ENCODE measurements around the gene PIK3R3. TPM values are rescaled to one million over a fixed set of nuclear protein-coding genes. Genes with fewer than 3 reads are reported as not detected.

The PIK3R3 gene
- total RNA-seq, 4 donors from 2014 or later, result 3.0 to 5.9 (median 4.7) TPM

GRCh38 chr1:46130606-46131005 lies 1.8 kb downstream of the PIK3R3 start:
- TF ChIP-seq POLR2A (IDR thresholded peaks at IDR 0.05) (no peak), EP300 (IDR thresholded peaks at IDR 0.05; ENCODE audit: low read depth) (no peak), CTCF (IDR thresholded peaks at IDR 0.05) (no peak), POLR2AphosphoS5 (IDR thresholded peaks at IDR 0.05) (no peak)
- Histone ChIP-seq H3K4me3 (peak overlapping the region in 3 of 4 donors; percentile 45 to 82 (median 53)), H3K4me1 (peaks cover 6 to 42% (median 20%) of the 10 kb centered on the region in 4 donors), H3K9me3 (no peaks in the 10 kb centered on the region), H3K27ac (peak overlapping the region in 3 of 4 donors; percentile 88 to 91 (median 89)), H3K36me3 (no peaks in the 10 kb centered on the region), H3K27me3 (peaks cover 27% of the 10 kb centered on the region)
- in situ Hi-C loops (cut with MboI; ENCODE audit: low pct_ligation_motif_present in 1 of 4, low pct_unique_long_range_greater_than_20kb in 1 of 4, low sequenced_read_pairs in 3 of 4) (no loop called here), intact Hi-C loops (cut with DNase I; ENCODE audit: low total_unique reads) (no loop called here)
- DNase-seq, result no peak
- WGBS, 2 donors (ENCODE audit: low coverage in 1 of 2), result 11 to 18% methylated on average over 5 of the region's 5 CpGs

GRCh38 chr1:46130121-46130520 lies 2.3 kb downstream of the PIK3R3 start:
- Histone ChIP-seq H3K27me3 (peaks cover 27% of the 10 kb centered on the region), H3K9me3 (no peaks in the 10 kb centered on the region), H3K4me3 (peak overlapping the region in 1 of 4 donors; percentile 82), H3K27ac (no peak overlapping the region), H3K4me1 (peaks cover 6 to 37% (median 18%) of the 10 kb centered on the region in 4 donors), H3K36me3 (no peaks in the 10 kb centered on the region)
- TF ChIP-seq POLR2AphosphoS5 (IDR thresholded peaks at IDR 0.05) (no peak), CTCF (IDR thresholded peaks at IDR 0.05) (no peak), EP300 (IDR thresholded peaks at IDR 0.05; ENCODE audit: low read depth) (no peak), POLR2A (IDR thresholded peaks at IDR 0.05) (no peak)
- intact Hi-C loops (cut with DNase I; ENCODE audit: low total_unique reads) (no loop called here), in situ Hi-C loops (cut with MboI; ENCODE audit: low pct_ligation_motif_present in 1 of 4, low pct_unique_long_range_greater_than_20kb in 1 of 4, low sequenced_read_pairs in 3 of 4) (no loop called here)
- no peak for DNase-seq
- 56 to 67% methylated on average over 1 of the region's 1 CpG for WGBS, 2 donors (ENCODE audit: low coverage in 1 of 2)

- intact Hi-C loops (cut with DNase I; ENCODE audit: low total_unique reads) (no loop called here), in situ Hi-C loops (cut with MboI; ENCODE audit: low pct_ligation_motif_present in 1 of 4, low pct_unique_long_range_greater_than_20kb in 1 of 4, low sequenced_read_pairs in 3 of 4) (no loop called here)
- Histone ChIP-seq H3K4me3 (no peak overlapping the region), H3K4me1 (peaks cover 0 to 28% (median 9%) of the 10 kb centered on the region in 4 donors), H3K27ac (no peak overlapping the region), H3K9me3 (no peaks in the 10 kb centered on the region), H3K27me3 (peaks cover 27% of the 10 kb centered on the region), H3K36me3 (no peaks in the 10 kb centered on the region)
- WGBS, 2 donors (ENCODE audit: low coverage in 1 of 2), result 83 to 90% methylated on average over 3 of the region's 3 CpGs
- TF ChIP-seq CTCF (IDR thresholded peaks at IDR 0.05), result no peak
- no peak for TF ChIP-seq EP300 (IDR thresholded peaks at IDR 0.05; ENCODE audit: low read depth)
- no peak for TF ChIP-seq POLR2A (IDR thresholded peaks at IDR 0.05)
- no peak for TF ChIP-seq POLR2AphosphoS5 (IDR thresholded peaks at IDR 0.05)
- no peak for DNase-seq
These were observed 4.1 kb downstream of the PIK3R3 start for GRCh38 chr1:46128344-46128743.

- no peaks in the 10 kb centered on the region for H3K27me3 ChIP-seq
- no peaks in the 10 kb centered on the region for H3K36me3 ChIP-seq
- no peak for TF ChIP-seq POLR2A (IDR thresholded peaks at IDR 0.05)
- no peak for TF ChIP-seq CTCF (IDR thresholded peaks at IDR 0.05)
- TF ChIP-seq EP300 (IDR thresholded peaks at IDR 0.05; ENCODE audit: low read depth), result no peak
- TF ChIP-seq POLR2AphosphoS5 (IDR thresholded peaks at IDR 0.05), result no peak
- intact Hi-C loops (cut with DNase I; ENCODE audit: low total_unique reads), result no loop called here
- no peaks in the 10 kb centered on the region for H3K4me1 ChIP-seq
- DNase-seq, result no peak
- H3K9me3 ChIP-seq, result no peaks in the 10 kb centered on the region
- in situ Hi-C loops (cut with MboI; ENCODE audit: low pct_ligation_motif_present in 1 of 4, low pct_unique_long_range_greater_than_20kb in 1 of 4, low sequenced_read_pairs in 3 of 4), result no loop called here
- no peak overlapping the region for H3K27ac ChIP-seq
- no peak overlapping the region for H3K4me3 ChIP-seq
These were observed 13.6 kb downstream of the PIK3R3 start for GRCh38 chr1:46118856-46119255.
